GM06990 (cell line): ENCODE results near the gene CAPZB.
A peak's percentile ranks its signal among the peaks of the same experiment; 100 is the strongest.

Experiments used
- DNase-seq: peaks from one replicate; pipeline ENCODE4 v3.0.0-alpha.2; 2011; ENCODE audit not compliant: insufficient read length; ENCODE audit errors: extremely low read depth
- H3K27me3 ChIP-seq: replicated peaks from 2 replicates; pipeline ENCODE4 v1.6.0; 2011; ENCODE audit warnings: low read length; ENCODE audit not compliant: control insufficient read depth, insufficient read depth
- H3K36me3 ChIP-seq: 2 replicates; pipeline ENCODE4 v1.5.1; 2011; ENCODE audit warnings: low read length; ENCODE audit not compliant: control insufficient read depth, insufficient read depth
- H3K4me3 ChIP-seq: replicated peaks from 2 replicates; pipeline ENCODE4 v1.5.1; 2011; ENCODE audit warnings: low read depth, mild to moderate bottlenecking, control low read depth, low read length
- CTCF ChIP-seq: IDR thresholded peaks from 2 replicates; pipeline ENCODE4 v1.5.1; 2011; ENCODE audit warnings: low read length, control low read depth, mild to moderate bottlenecking, inconsistent platforms; ENCODE audit not compliant: insufficient read depth, poor library complexity, severe bottlenecking

Gene CAPZB

DNA sequence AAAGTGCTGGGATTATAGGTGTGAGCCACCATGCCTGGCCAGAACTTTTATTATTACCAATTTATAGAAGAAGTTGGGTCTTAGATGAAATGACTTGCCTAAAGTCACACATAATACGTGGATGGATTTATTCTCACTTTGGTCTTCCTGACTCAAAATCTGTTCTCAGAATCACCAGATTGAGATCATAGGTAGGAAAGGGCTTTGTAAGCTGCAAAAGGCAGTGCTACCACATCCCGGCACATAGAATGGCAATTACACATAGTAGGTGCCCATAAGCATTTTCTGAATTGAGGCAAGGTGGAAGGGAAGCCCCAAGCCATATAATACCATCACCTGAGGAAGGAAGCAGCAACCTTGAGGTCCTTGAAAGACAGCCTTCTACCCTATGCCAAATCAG, 8.2 kb upstream of the CAPZB start:
- no peak overlapping the region for H3K4me3 ChIP-seq
- H3K27me3 ChIP-seq, result no peaks in the 10 kb centered on the region
- no peak for DNase-seq
- no peak for TF ChIP-seq CTCF
- no peaks in the 10 kb centered on the region for H3K36me3 ChIP-seq

DNA sequence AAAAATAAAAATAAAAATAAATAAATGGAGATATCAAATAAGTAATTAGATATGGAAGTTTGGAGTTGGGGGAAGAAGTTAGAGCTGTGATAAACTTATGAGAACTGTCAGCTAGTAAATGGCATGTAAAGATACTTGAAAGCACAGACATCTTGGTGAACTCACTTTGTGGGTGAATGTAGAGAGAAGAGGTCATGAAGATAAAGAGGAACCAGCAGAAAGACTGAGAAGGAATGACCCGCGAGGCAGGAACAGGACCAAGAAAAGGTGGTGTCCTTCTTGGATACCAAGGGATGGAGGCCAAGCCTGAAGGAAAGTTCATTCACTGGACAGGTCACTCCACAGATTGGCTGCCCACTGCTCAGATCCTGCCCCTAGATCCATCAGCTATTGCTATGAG, 4.7 kb upstream of the CAPZB start:
- Histone ChIP-seq H3K36me3 (no peaks in the 10 kb centered on the region), H3K4me3 (no peak overlapping the region), H3K27me3 (no peaks in the 10 kb centered on the region)
- no peak for TF ChIP-seq CTCF
- no peak for DNase-seq

- Histone ChIP-seq H3K27me3 (no peaks in the 10 kb centered on the region), H3K4me3 (no peak overlapping the region), H3K36me3 (peaks cover 3% of the 10 kb centered on the region; the same call in 1 of the 2 replicates)
- no peak for DNase-seq
- no peak for TF ChIP-seq CTCF
These were observed 2.8 kb upstream of the CAPZB start for GRCh38 chr1:19488136-19488535.

GRCh38 chr1:19484798-19485361, 459 bp downstream of the CAPZB start:
- TF ChIP-seq CTCF, result no peak
- H3K4me3 ChIP-seq, result peak overlapping the region; percentile 100
- H3K36me3 ChIP-seq, result peaks cover 9% of the 10 kb centered on the region
- DNase-seq, result peak; percentile 47
- no peaks in the 10 kb centered on the region for H3K27me3 ChIP-seq

GRCh38 chr1:19484338-19484797, 971 bp downstream of the CAPZB start:
- DNase-seq, result no peak
- Histone ChIP-seq H3K4me3 (peak overlapping the region; percentile 100), H3K27me3 (no peaks in the 10 kb centered on the region), H3K36me3 (peaks cover 9% of the 10 kb centered on the region)
- no peak for TF ChIP-seq CTCF

DNA sequence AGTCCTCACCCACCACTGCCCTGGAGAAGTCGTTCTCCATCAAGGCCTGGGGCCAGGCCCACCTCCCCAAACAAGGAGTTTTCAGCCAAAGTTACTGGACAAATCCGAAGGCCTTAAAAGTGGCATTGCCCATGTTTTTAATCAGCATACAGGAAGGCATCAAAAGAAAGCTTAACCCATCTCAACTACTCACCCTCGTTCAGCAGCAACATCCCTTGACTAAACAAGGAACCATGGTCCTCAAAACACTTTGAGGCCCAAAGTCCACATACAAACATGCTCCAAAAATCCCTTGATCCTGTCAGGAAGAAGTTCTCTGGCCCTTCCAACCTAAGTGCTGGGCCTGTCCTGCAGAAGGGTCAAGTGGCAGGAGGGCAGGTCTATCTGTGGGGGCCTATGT, 1.6 kb downstream of the CAPZB start:
- H3K36me3 ChIP-seq, result peaks cover 9% of the 10 kb centered on the region
- no peak for DNase-seq
- H3K27me3 ChIP-seq, result no peaks in the 10 kb centered on the region
- peak overlapping the region; percentile 100 for H3K4me3 ChIP-seq
- TF ChIP-seq CTCF, result no peak
